Esophagus muscularis mucosa (tissue), 4 donors: ENCODE results near the gene RFX7. TPM values are rescaled to one million over a fixed set of nuclear protein-coding genes. Genes with fewer than 3 reads are reported as not detected.

Experiments
- DNase-seq: peaks from one replicate; pipeline ENCODE4 v3.0.0-alpha.2; 2017; ENCODE audit errors: extremely low spot score
- H3K27ac ChIP-seq, 4 donors: fragments of 200-600 bp; sonication (generic); replicated peaks in 1 of 4; 1 replicate in 3 of 4; 2 replicates in 1 of 4; pipeline ENCODE4 v1.5.1; 2016 to 2019; ENCODE audit warnings: mild to moderate bottlenecking in 1 of 4
- H3K27me3 ChIP-seq, 4 donors: fragments of 200-600 bp; sonication (generic); one replicate each; pipeline versions ENCODE4 v1.5.1 to v1.6.0; 2016 to 2019
- H3K36me3 ChIP-seq, 4 donors: fragments of 200-600 bp; sonication (generic); one replicate each; pipeline ENCODE4 v1.5.1; 2016 to 2019
- H3K4me1 ChIP-seq, 4 donors: fragments of 200-600 bp; sonication (generic); one replicate each; pipeline ENCODE4 v1.5.1; 2016 to 2019
- H3K4me3 ChIP-seq, 4 donors: fragments of 200-600 bp; sonication (generic); 1 replicate in 2 of 4; 2 replicates in 2 of 4; pipeline ENCODE4 v1.5.1; 2016 to 2019; ENCODE audit warnings: mild to moderate bottlenecking in 4 of 4, moderate library complexity in 1 of 4
- H3K9me3 ChIP-seq, 4 donors: fragments of 200-600 bp; sonication (generic); 1 replicate in 3 of 4; 2 replicates in 1 of 4; pipeline ENCODE4 v1.5.1; 2016 to 2019
- CTCF ChIP-seq, 3 experiments: fragments of 200-600 bp in 2 of 3; fragments of 450-650 bp in 1 of 3; sonication (generic) in 2 of 3; IDR thresholded peaks; one replicate each; pipeline ENCODE4 v1.5.1; 2017 to 2019; ENCODE audit warnings: antibody characterized with exemption in 3 of 3, mild to moderate bottlenecking in 2 of 3, moderate library complexity in 1 of 3
- EP300 ChIP-seq: sonication (generic); formaldehyde crosslinking; IDR thresholded peaks from one replicate; pipeline ENCODE4 v1.6.1; 2017; ENCODE audit warnings: antibody characterized with exemption
- POLR2A ChIP-seq: fragments of 450-650 bp; IDR thresholded peaks from one replicate; pipeline ENCODE4 v1.6.1; 2017; ENCODE audit warnings: antibody characterized with exemption, moderate library complexity, mild to moderate bottlenecking, low read depth
- POLR2AphosphoS5 ChIP-seq, 2 donors: sonication (generic); formaldehyde crosslinking; IDR thresholded peaks; one replicate each; pipeline ENCODE4 v1.6.1; 2017; ENCODE audit warnings: antibody characterized with exemption in 2 of 2
- WGBS: methylation state at CpG from one replicate; pipeline ENCODE4 v1.1.5; 2018; 5-methylcytosine and 5-hydroxymethylcytosine counted together
- intact Hi-C: fragments of 100-400 bp; cut with DNase I; formaldehyde crosslinking; loops from one replicate; pipeline ENCODE4 v1.15.1; 2023
- total RNA-seq, 4 donors: library from RNA; depleted of rRNA; stranded (reverse); fragments of >200 nt; gene quantifications; one replicate each; pipeline versions ENCODE4 v1.1.0 to v1.2.1, GENCODE V29; 2016

RFX7 gene
- total RNA-seq, 4 donors from 2014 or later, result 5.4 to 8.3 (median 6.7) TPM

- H3K27ac ChIP-seq, result no peak overlapping the region
- H3K9me3 ChIP-seq, result peaks cover 0 to 6% (median 0%) of the 10 kb centered on the region in 4 donors
- 100% methylated on average over 4 of the region's 6 CpGs for WGBS
- H3K27me3 ChIP-seq, result no peaks in the 10 kb centered on the region
- H3K4me1 ChIP-seq, result peaks cover 4 to 8% (median 6%) of the 10 kb centered on the region in 4 donors
- no peak for DNase-seq
- H3K4me3 ChIP-seq, result no peak overlapping the region
- no peak for TF ChIP-seq POLR2A
- no peak for TF ChIP-seq POLR2AphosphoS5 (IDR thresholded peaks at IDR 0.05)
- TF ChIP-seq EP300, result no peak
- TF ChIP-seq CTCF (IDR thresholded peaks at IDR 0.05), result no peak
- H3K36me3 ChIP-seq, result no peaks in the 10 kb centered on the region
- intact Hi-C loops, result no loop called here
Observed at GRCh38 chr15:56150204-56150603, 93.5 kb downstream of the RFX7 start.

GRCh38 chr15:56148064-56148463, 95.6 kb downstream of the RFX7 start:
- no peaks in the 10 kb centered on the region for H3K27me3 ChIP-seq
- peaks cover 7 to 13% (median 10%) of the 10 kb centered on the region in 4 donors for H3K4me1 ChIP-seq
- no peak for DNase-seq
- no peak overlapping the region for H3K4me3 ChIP-seq
- WGBS, result 87% methylated on average over 3 of the region's 3 CpGs
- H3K27ac ChIP-seq, result no peak overlapping the region
- H3K36me3 ChIP-seq, result peaks cover 0 to under 1% (median 0%) of the 10 kb centered on the region in 4 donors
- no peaks in the 10 kb centered on the region for H3K9me3 ChIP-seq
- intact Hi-C loops, result no loop called here
- no peak for TF ChIP-seq POLR2A
- no peak for TF ChIP-seq CTCF (IDR thresholded peaks at IDR 0.05)
- TF ChIP-seq POLR2AphosphoS5 (IDR thresholded peaks at IDR 0.05), result no peak
- TF ChIP-seq EP300, result no peak

- Histone ChIP-seq H3K4me1 (peaks cover 7 to 13% (median 10%) of the 10 kb centered on the region in 4 donors), H3K27ac (no peak overlapping the region), H3K27me3 (no peaks in the 10 kb centered on the region), H3K4me3 (no peak overlapping the region), H3K9me3 (no peaks in the 10 kb centered on the region), H3K36me3 (peaks cover 0 to 13% (median 8%) of the 10 kb centered on the region in 4 donors)
- WGBS, result 78% methylated on average over 1 of the region's 1 CpG
- DNase-seq, result no peak
- TF ChIP-seq EP300, result no peak
- TF ChIP-seq POLR2AphosphoS5 (IDR thresholded peaks at IDR 0.05), result no peak
- TF ChIP-seq CTCF (IDR thresholded peaks at IDR 0.05), result no peak
- no peak for TF ChIP-seq POLR2A
- intact Hi-C loops, result no loop called here
Observed at GRCh38 chr15:56146756-56147155, 96.9 kb downstream of the RFX7 start.

GRCh38 chr15:56128081-56128480, 115.6 kb downstream of the RFX7 start:
- Histone ChIP-seq H3K4me1 (no peaks in the 10 kb centered on the region), H3K36me3 (peaks cover 0 to 20% (median 2%) of the 10 kb centered on the region in 4 donors), H3K27me3 (no peaks in the 10 kb centered on the region), H3K4me3 (no peak overlapping the region), H3K27ac (no peak overlapping the region), H3K9me3 (peaks cover 0 to 22% (median 12%) of the 10 kb centered on the region in 4 donors)
- DNase-seq, result no peak
- TF ChIP-seq CTCF (IDR thresholded peaks at IDR 0.05) (no peak), POLR2A (no peak), POLR2AphosphoS5 (IDR thresholded peaks at IDR 0.05) (no peak), EP300 (no peak)
- intact Hi-C loops, result no loop called here

GRCh38 chr15:56126409-56126808, 117.3 kb downstream of the RFX7 start:
- DNase-seq, result no peak
- no peak overlapping the region for H3K27ac ChIP-seq
- H3K4me3 ChIP-seq, result no peak overlapping the region
- TF ChIP-seq POLR2A, result no peak
- TF ChIP-seq CTCF (IDR thresholded peaks at IDR 0.05), result no peak
- no peak for TF ChIP-seq POLR2AphosphoS5 (IDR thresholded peaks at IDR 0.05)
- TF ChIP-seq EP300, result no peak
- H3K9me3 ChIP-seq, result peaks cover 0 to 22% (median 12%) of the 10 kb centered on the region in 4 donors
- H3K27me3 ChIP-seq, result no peaks in the 10 kb centered on the region
- H3K4me1 ChIP-seq, result no peaks in the 10 kb centered on the region
- H3K36me3 ChIP-seq, result peaks cover 0 to 22% (median 2%) of the 10 kb centered on the region in 4 donors
- intact Hi-C loops, result no loop called here
